GM15510 (cell line): ENCODE data around the gene C11orf16.

Experiments
- POLR2A ChIP-seq: IDR thresholded peaks from 3 replicates; pipeline ENCODE4 v1.6.1; 2011; ENCODE audit warnings: borderline replicate concordance; ENCODE audit not compliant: insufficient read length; ENCODE audit errors: extremely low read depth

The C11orf16 gene

DNA sequence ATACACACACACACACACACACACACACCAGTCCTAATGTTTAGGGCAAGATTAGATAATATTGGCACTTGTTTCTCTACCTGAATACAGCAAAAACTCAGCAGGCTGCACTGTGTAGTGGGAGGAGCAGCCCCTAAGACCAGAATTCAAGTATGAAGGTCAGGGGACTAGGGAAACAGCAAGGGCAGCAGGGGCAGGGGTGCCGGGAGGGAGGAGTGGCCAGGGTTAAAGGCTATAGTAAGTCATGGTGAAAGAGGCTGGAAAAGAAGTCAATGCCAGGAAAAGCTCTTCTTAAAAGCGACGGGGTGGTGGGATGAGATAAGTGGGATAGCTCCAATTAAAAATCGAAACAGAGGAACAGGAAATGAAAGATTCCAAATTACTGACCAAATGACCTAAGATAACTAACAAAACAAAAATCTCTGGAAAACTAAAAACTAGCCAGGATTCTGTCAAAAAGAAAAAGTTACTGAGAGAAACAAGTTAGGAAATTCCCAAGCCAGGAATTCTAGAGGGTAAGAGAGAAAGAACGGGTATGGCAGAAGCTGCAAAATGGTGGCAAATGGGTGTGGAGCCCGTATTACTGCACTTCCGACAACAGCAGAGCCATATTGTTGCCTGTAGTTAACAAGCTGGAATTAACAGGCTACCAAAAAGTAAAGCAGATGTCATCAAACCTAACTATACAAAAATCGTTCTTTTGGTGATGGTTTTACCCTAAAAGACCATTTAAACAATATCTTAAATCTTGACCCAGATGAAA lies 8.8 kb upstream of the C11orf16 start:
- TF ChIP-seq POLR2A, result no peak

DNA sequence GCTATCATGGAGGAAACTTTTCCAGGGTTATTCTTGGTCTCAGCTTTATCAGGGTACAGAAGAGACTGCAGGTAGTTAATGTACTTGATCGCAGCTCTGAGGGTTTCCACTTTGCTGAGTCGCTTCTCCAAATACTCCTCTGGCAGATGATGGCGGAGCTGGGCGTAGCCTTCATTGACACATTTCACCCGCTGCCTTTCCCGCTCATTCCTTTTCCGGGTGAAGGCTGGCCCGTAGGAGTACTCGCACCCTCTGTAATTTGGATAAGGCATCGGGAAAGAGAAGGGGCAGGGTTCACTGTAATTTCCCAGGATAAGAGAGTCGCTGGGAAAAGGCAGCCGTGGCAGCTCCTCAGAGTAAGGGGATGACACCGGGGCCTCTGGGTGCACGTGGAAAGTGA lies 4.9 kb upstream of the C11orf16 start:
- TF ChIP-seq POLR2A, result no peak

DNA sequence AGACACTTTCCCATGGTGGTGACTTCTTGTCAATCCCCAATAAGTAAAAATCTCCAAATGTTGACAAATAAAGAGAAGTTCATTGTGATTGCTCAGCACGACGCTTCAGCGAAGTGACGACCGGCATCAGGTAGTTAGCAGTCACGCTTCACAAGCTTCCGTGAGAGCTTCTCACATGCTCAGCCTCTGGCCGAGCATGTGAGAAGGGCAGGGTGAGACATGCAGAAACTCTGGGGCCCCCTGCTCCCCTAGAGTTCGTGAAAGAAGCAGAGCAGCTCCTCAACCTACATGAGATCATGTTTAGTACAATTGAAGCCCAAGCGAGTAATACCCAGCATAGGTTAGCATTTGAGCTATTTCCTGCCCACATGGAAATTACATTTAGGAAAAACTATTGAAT lies 4.4 kb upstream of the C11orf16 start:
- no peak for TF ChIP-seq POLR2A

DNA sequence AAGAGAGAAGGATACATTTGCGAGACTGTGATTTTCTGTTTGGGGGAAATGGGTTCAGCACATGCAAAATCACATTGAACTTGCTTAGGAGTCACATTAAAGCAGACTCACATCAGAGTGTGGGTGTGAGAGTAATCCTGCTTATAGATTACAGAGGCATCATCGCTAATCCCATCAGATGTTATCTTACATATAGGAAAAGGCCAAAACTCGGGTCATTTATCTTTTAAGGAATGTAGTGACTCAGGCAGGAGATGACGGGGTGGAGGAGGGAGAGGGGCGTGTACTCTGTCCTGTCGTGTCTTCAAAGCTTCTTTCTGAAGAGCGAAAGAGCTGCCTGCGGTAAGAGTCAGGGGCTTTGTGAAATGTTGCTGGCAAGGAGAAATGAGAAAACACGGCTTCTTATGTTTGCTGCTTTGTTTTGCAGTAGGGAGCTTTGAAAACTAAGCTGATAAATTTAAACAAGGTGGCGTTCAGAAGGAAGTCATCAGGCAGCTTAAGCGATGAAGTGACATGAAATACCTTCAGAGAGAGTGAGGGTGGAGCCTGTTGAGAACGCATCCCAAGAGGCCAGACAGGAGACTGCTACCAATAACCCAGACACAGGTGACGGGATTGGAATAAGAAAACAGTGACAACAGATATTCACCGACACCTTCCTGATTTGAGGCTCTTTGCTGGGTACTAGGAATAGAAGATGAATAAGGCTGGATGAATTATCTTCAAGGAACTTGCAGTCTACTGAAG lies 2.2 kb upstream of the C11orf16 start:
- no peak for TF ChIP-seq POLR2A

DNA sequence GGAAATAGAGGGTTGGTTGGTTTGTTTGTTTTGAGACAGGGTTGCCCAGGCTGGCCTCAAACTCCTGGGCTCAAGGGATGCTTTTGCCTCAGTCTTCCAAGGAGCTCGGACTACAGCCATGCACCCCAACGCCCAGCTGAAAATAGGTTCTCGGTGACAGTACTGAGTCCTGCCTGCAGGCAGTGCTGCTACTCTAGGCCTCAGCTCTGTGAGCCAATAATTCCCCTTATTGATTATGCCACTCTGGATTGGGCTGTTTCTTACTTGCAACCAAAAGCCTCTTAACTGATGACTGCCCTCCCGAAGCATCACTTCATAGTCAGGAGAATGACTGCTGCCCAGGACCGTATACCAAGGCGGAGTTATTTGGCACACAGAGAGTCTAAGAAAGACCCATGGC lies 1.2 kb upstream of the C11orf16 start:
- no peak for TF ChIP-seq POLR2A

DNA sequence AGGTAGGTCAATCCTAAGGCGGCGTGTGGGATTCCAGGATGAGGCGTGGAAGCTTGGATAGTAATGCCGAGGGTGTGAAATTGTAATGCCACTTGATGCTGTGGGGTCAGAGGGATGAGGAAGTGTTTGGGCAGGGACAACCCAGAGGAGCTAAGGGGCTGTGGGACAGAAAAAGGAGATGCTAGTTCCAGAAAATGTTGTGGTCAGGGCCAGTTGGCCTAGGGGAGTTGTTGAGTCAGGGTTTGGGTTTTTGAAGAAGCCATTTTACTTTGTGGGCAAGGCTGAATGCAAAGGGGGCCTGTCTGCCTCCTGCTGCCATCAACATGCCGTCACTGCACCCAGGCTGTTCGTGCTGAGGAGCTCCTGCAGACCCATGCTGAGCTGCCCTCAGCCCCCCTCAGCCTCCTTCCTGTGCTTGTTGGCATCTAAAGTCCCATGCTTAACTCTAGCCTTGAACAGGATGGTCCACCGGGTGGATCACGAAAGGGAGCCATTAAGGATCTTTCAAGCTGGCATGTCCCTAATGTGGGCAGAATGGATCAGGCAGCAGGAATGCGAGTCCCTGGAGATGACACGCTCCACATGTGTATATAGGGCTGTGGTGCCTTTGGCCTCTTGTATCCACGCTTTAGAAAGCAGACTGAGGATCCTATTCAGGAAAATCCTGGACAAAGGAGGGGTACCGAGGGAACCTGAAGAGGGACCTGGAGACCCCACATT lies 2.1 kb downstream of the C11orf16 start:
- TF ChIP-seq POLR2A, result no peak

DNA sequence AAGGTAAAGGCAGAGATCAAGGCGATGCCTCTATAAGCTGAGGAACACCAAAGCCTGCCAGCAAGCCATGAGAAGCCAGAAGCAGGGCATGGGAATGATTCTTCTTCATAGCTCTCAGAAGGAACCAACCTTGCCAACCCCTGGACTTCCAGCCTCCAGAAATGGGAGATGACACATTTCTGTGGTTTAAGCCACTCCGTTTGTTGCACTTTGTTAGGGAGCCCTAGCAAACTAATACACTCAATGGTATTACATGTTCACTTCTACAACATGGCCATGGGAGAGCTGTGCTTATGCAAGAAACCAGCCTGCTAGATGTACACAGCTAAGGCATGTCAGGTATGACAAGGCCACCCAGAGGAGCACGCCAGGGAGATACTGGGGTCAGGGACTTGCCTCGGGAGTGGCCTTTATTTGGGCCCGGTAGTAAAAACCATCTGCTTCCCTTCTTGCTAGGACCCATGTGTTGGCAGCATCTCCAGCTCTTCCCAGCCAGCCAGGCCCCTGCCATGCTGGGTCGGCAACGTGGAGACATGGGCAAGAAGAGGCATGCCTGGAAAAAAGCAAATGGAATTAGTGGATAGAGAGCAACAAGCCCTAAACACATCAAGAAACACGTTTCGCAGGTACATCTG lies 3.6 kb downstream of the C11orf16 start:
- no peak for TF ChIP-seq POLR2A

DNA sequence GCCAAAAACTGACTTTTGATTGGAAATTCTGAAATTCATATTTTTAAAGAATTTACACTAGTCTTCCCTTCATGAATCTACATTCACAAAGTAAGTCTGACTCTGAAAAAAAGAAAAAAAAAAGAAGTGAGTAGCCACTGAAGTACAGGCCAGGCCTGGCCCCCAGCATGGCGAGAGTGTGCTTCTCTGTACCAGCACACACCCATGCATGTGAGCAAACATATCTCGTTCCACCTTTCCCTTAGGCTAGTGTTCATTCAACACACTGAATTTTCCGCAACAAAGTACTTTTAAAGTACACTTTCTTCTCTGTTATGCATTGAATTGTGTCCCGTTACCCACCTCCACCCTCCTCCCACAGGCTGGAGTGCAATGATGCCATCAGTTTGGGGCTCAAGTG lies 4.5 kb downstream of the C11orf16 start:
- no peak for TF ChIP-seq POLR2A

DNA sequence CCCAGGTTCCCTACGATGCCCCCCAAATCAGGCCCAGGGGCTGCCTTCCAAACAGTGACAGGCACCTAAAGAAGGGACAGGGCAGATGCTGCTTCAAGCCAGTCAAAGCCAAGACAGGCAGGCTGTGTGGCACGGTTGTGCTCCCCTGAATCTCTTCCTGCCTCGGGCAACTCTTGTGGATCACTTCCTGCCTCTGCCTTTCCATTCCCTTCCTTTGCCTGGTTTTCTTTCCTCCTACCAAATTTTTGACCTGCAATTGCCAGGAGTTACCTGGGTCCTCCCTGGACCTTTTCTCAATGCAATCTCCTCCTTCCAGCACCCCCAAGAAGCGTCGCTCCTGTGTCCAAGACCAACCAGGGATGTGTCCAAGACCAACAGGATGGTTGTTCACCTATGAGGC lies 5.5 kb downstream of the C11orf16 start:
- TF ChIP-seq POLR2A, result no peak

DNA sequence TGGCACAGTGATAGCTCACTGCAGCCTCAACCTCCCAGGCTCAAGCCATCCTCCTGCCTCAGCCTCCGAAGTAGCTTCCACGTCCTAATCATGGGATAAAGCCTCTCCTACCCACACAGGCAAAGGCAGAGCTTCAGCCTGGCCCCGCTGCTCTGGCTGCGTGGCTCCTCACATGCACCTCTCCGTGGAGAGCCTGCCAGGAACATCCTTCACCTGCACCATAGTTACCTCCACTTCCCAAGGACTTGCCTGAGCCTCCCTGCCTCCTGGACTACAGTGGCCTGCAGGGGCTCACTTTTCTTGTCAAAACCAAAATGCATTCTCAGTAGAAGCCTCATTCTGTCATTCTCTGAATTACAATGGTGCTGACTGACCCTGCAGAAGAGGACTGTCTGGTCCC lies 6.5 kb downstream of the C11orf16 start:
- TF ChIP-seq POLR2A, result no peak

DNA sequence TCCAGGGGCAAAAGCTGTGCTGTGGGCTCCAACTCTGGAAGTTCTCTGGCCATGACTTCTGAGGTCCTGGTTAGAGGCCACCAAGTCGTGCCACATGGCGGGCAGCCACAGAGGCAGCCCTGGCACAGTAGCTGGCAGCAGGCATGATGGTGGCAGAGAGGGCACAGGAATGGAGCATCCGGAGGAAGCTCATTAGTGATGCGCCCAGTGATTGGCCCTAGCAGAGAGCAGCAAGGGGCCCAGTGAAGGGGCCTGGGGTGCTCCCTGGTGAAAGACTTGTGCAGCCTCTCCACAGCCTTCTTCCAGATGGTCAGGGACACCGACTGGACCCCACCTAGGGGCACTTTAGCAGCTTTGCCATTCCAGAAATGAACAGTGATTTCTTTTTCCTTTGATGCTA lies 7.0 kb downstream of the C11orf16 start:
- TF ChIP-seq POLR2A, result no peak

DNA sequence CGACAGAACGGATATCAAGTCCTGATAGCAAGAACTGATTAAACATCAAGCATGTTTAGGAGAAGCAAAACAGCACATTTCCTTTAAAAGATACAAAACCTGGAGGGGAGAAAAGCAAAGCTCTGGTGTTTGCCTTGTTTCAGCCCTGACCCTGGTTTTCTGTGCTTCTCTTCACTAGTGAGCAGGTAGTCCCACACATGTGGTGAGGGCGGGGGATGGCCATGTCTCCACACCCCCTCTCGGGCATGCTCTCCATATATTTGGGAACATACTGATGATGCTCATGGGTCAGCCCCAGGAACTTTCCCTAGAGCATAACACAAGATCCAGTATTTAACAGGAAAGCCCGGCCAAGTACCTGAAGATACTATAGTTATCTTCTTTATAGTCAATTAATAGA lies 10.1 kb downstream of the C11orf16 start:
- no peak for TF ChIP-seq POLR2A

DNA sequence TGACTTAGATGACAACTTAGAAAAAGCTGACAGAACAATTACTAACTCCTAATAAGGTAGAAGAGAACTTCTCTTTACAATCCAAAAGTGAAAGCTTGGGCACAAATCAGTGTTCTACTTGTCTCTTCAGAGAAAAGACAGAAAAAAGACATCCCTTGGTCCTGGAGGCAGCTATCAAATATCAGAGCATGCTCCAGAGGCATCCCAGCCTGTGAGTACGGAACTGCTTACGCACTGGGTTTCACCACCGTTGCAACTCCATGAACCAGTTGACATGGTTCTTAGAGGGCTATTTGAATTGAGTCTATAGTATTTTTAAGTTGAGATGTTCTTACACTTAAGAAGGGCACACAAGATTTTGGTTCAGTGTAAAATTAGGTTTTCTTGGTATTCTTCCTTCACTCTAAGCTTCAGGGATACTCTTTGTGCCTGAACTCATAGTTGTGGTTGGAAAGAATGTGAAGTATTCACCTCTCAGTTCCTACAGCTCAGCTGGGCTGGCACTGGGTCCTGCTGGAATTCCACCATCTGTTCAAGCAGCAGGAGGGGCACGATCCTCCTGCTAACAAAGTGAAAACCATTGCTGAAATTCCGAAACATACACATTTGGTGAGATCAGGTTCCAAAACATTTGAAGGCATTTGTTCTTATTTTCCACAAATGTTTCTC lies 15.5 kb downstream of the C11orf16 start:
- TF ChIP-seq POLR2A, result no peak

DNA sequence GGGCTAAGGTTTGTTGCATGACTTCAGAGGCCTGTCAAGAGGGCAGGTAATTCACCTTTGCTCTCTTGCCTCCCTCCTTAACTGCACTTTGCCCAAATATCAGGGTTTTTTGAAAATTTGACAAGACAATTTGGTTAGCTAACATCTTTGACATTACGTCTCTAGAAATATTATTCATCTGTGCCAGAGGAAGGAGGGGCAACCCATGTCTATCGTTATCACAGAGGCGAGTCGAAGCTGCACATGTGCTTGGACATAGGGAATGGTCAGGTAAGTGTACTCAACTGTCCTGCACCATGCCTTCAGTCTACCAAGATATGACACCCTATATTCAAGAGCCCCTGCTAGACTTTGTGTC lies 18.1 kb downstream of the C11orf16 start:
- no peak for TF ChIP-seq POLR2A

DNA sequence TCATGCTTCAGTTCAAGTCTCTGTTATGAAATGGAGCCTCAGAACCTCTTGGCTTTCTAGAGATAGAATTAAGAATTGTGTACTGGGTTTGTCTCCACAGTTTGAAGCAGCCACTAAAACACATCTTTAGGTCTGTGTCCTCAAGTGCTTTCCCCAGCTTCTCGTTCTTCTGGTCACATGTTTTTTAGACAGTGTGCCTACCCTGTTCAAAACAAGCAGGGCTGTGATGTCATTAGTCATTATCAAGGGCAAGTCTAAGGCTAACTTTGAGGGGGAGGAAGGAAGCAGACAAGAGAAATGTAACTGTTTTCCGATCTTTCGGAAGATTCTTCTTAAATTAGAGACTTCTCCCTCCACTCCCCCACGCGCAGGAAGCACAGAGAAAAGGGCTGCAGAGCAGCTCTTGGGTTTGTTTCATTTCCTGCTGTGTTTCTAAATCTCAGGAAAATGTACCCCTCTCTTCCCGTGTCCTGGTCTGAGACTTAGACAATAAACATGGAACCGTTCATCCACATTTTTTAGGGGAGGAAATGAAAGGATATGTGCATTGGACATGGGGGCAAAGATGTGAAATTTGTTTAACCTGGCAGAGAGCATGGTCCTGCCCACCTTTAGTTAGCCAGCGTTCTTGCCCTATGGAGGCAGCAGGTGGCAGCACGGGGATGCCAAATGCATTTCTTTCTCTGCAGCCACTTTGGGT lies 18.6 kb downstream of the C11orf16 start:
- TF ChIP-seq POLR2A, result no peak
